Skeletal muscle tissue (tissue), 4 donors: ENCODE results near the gene AQP3. TPM values are rescaled to one million over a fixed set of nuclear protein-coding genes. Genes with fewer than 3 reads are reported as not detected.

Experiments
- H3K27ac ChIP-seq: one replicate; pipeline ENCODE4 v1.7.0; 2013; ENCODE audit warnings: mild to moderate bottlenecking, low read depth, low read length, inconsistent platforms
- H3K27me3 ChIP-seq, 3 donors: one replicate each; pipeline ENCODE4 v1.7.0; 2013; ENCODE audit warnings: low read length in 3 of 3; ENCODE audit not compliant: control insufficient read depth in 3 of 3, insufficient read depth in 3 of 3
- H3K36me3 ChIP-seq, 3 donors: one replicate each; pipeline ENCODE4 v1.7.0; 2013; ENCODE audit warnings: low read length in 3 of 3; ENCODE audit not compliant: control insufficient read depth in 3 of 3, insufficient read depth in 3 of 3
- H3K4me1 ChIP-seq, 3 donors: one replicate each; pipeline ENCODE4 v1.7.0; 2013; ENCODE audit warnings: low read length in 3 of 3, mild to moderate bottlenecking in 3 of 3; ENCODE audit not compliant: control insufficient read depth in 3 of 3, insufficient read depth in 3 of 3
- H3K4me3 ChIP-seq, 3 donors: one replicate each; pipeline ENCODE4 v1.7.0; 2013; ENCODE audit warnings: low read length in 3 of 3
- H3K9ac ChIP-seq, 3 donors: one replicate each; pipeline ENCODE4 v1.7.0; 2013; ENCODE audit warnings: low read length in 3 of 3, mild to moderate bottlenecking in 3 of 3, moderate library complexity in 2 of 3, low read depth in 1 of 3
- H3K9me3 ChIP-seq, 3 donors: one replicate each; pipeline ENCODE4 v1.7.0; 2013; ENCODE audit warnings: low read length in 3 of 3; ENCODE audit not compliant: control insufficient read depth in 3 of 3
- total RNA-seq: library from RNA; depleted of rRNA; stranded (reverse); fragments of >200 nt; gene quantifications from one replicate; pipeline ENCODE4 v1.2.3, GENCODE V29; 2014
- donor health status: Osteomylitis.

Gene AQP3
- total RNA-seq, 1 donor from 2014 or later = 6.8 TPM

- H3K9ac ChIP-seq = peak overlapping the region; percentile 90 to 92 (median 92)
Observed at GRCh38 chr9:33472881-33473615, 25.7 kb upstream of the AQP3 start.

GRCh38 chr9:33472171-33472880 is 24.9 kb upstream of the AQP3 start:
- Histone ChIP-seq H3K9ac (peak overlapping the region in 1 of 3 donors; percentile 92), H3K9me3 (no peaks in the 10 kb centered on the region), H3K27ac (no peak overlapping the region), H3K27me3 (no peaks in the 10 kb centered on the region), H3K4me3 (peak overlapping the region in 1 of 3 donors; percentile 100), H3K36me3 (peaks cover 44 to 47% (median 45%) of the 10 kb centered on the region in 3 donors), H3K4me1 (peaks cover 17 to 20% (median 20%) of the 10 kb centered on the region in 3 donors)

More at GRCh38 chr9:33472881-33473615, 25.7 kb upstream of the AQP3 start:
- Histone ChIP-seq H3K36me3 (peaks cover 37 to 40% (median 38%) of the 10 kb centered on the region in 3 donors), H3K9me3 (no peaks in the 10 kb centered on the region), H3K27ac (peak overlapping the region; percentile 34), H3K4me3 (peak overlapping the region; percentile 99 to 100 (median 100)), H3K4me1 (peaks cover 17 to 20% (median 20%) of the 10 kb centered on the region in 3 donors), H3K27me3 (no peaks in the 10 kb centered on the region)

- Histone ChIP-seq H3K9me3 (no peaks in the 10 kb centered on the region), H3K27me3 (no peaks in the 10 kb centered on the region), H3K4me3 (no peak overlapping the region), H3K9ac (no peak overlapping the region), H3K4me1 (peaks cover 17 to 20% (median 20%) of the 10 kb centered on the region in 3 donors), H3K36me3 (peaks cover 54 to 57% (median 55%) of the 10 kb centered on the region in 3 donors), H3K27ac (no peak overlapping the region)
Observed at GRCh38 chr9:33471361-33471760, 24.0 kb upstream of the AQP3 start.

GRCh38 chr9:33469891-33470290 is 22.5 kb upstream of the AQP3 start:
- Histone ChIP-seq H3K27me3 (no peaks in the 10 kb centered on the region), H3K36me3 (peaks cover 69 to 72% (median 70%) of the 10 kb centered on the region in 3 donors), H3K27ac (no peak overlapping the region)

GRCh38 chr9:33468797-33469621 is 21.6 kb upstream of the AQP3 start:
- no peak overlapping the region for H3K4me3 ChIP-seq
- H3K36me3 ChIP-seq = peaks cover 78 to 80% (median 79%) of the 10 kb centered on the region in 3 donors
- H3K9me3 ChIP-seq = no peaks in the 10 kb centered on the region
- H3K27me3 ChIP-seq = no peaks in the 10 kb centered on the region
- H3K27ac ChIP-seq = no peak overlapping the region
- H3K4me1 ChIP-seq = peaks cover 14 to 20% (median 20%) of the 10 kb centered on the region in 3 donors
- H3K9ac ChIP-seq = no peak overlapping the region

More at GRCh38 chr9:33469891-33470290, 22.5 kb upstream of the AQP3 start:
- Histone ChIP-seq H3K4me3 (no peak overlapping the region), H3K9me3 (no peaks in the 10 kb centered on the region), H3K4me1 (peaks cover 17 to 20% (median 20%) of the 10 kb centered on the region in 3 donors), H3K9ac (no peak overlapping the region)

GRCh38 chr9:33468215-33468730 is 20.9 kb upstream of the AQP3 start:
- H3K36me3 ChIP-seq = peaks cover 83 to 87% (median 86%) of the 10 kb centered on the region in 3 donors
- no peak overlapping the region for H3K9ac ChIP-seq
- no peaks in the 10 kb centered on the region for H3K9me3 ChIP-seq
- no peaks in the 10 kb centered on the region for H3K27me3 ChIP-seq
- no peak overlapping the region for H3K4me3 ChIP-seq
- peaks cover 12 to 19% (median 16%) of the 10 kb centered on the region in 3 donors for H3K4me1 ChIP-seq
- H3K27ac ChIP-seq = no peak overlapping the region

GRCh38 chr9:33467526-33467925 is 20.1 kb upstream of the AQP3 start:
- no peak overlapping the region for H3K9ac ChIP-seq
- H3K27me3 ChIP-seq = no peaks in the 10 kb centered on the region
- no peak overlapping the region for H3K4me3 ChIP-seq
- H3K4me1 ChIP-seq = peaks cover 5 to 12% (median 8%) of the 10 kb centered on the region in 3 donors
- H3K9me3 ChIP-seq = no peaks in the 10 kb centered on the region
- peaks cover 90 to 95% (median 93%) of the 10 kb centered on the region in 3 donors for H3K36me3 ChIP-seq
- H3K27ac ChIP-seq = no peak overlapping the region

- H3K36me3 ChIP-seq = peaks cover 92 to 95% (median 94%) of the 10 kb centered on the region in 3 donors
- H3K27me3 ChIP-seq = no peaks in the 10 kb centered on the region
- H3K4me3 ChIP-seq = no peak overlapping the region
- H3K4me1 ChIP-seq = peaks cover 0 to 6% (median 1%) of the 10 kb centered on the region in 3 donors
- no peak overlapping the region for H3K27ac ChIP-seq
- no peaks in the 10 kb centered on the region for H3K9me3 ChIP-seq
- peak overlapping the region in 1 of 3 donors; percentile 16 for H3K9ac ChIP-seq
Observed at GRCh38 chr9:33466565-33467495, 19.4 kb upstream of the AQP3 start.
